ENCODE measurements around the gene DNAI7. TPM values are rescaled to one million over a fixed set of nuclear protein-coding genes. Genes with fewer than 3 reads are reported as not detected.

DNAI7 gene
- total and polyA plus RNA-seq, 2 of the 8 experiments (the other 6 are each of a cell fraction or from before 2014, with no cell fraction given) = 0.12 to 0.28 TPM

- no peak for TF ChIP-seq CHD7 (IDR thresholded peaks at IDR 0.05; ENCODE audit: insufficient replicate concordance, low read length)
- no peak for TF ChIP-seq SRF (IDR thresholded peaks at IDR 0.05; ENCODE audit: low read depth, low read length)
- TF ChIP-seq JUND (IDR thresholded peaks at IDR 0.05; ENCODE audit: low read length) = no peak
- no peak for TF ChIP-seq KDM4A (IDR thresholded peaks at IDR 0.05; ENCODE audit: low read depth, low read length, severe bottlenecking)
- no peak for TF ChIP-seq HDAC2 (IDR thresholded peaks at IDR 0.05; ENCODE audit: borderline replicate concordance in 1 of 2, low read depth in 2 of 2, low read length in 2 of 2)
- no peak for TF ChIP-seq RFX5 (IDR thresholded peaks at IDR 0.05; ENCODE audit: borderline replicate concordance, low read depth, low read length)
- no peak for TF ChIP-seq PHF8 (conservative IDR thresholded peaks at IDR 0.05; ENCODE audit: low read depth, low read length)
Observed at GRCh38 chr12:25099010-25099409, 96.0 kb downstream of the DNAI7 start (continued).
